Panc1 (cell line): ENCODE results near the gene GPR15. TPM values are rescaled to one million over a fixed set of nuclear protein-coding genes. Genes with fewer than 3 reads are reported as not detected.

Experiments used
- ATAC-seq: fragments of 200-7000 bp; cut with Tn5 transposase; 2 replicates; pipeline ENCODE4 v1.9.1; 2020; ENCODE audit warnings: mild to moderate bottlenecking, moderate library complexity
- BruUV-seq: library from RNA; stranded (reverse); fragments of 400-500 nt; replicated peaks from 2 replicates; lab custom pipeline; 2021; lab: Mats Ljungman, UMichigan
- CTCF ChIA-PET: fragments of 300-600 bp; sonication (Branson Sonifier 250); formaldehyde crosslinking; loops from one replicate; lab custom pipeline; 2022; ENCODE audit warnings: antibody characterized with exemption; lab: Charles Lee
- POLR2A ChIA-PET: fragments of 300-600 bp; sonication (Branson Sonifier 250); formaldehyde crosslinking; loops from one replicate; lab custom pipeline; 2022; ENCODE audit warnings: antibody characterized with exemption; lab: Charles Lee
- DNase-seq: peaks from one replicate; pipeline ENCODE4 v3.0.0-alpha.2; 2010; ENCODE audit warnings: low read depth, low spot score
- H3K27ac ChIP-seq: 2 replicates; pipeline ENCODE4 v1.5.1; 2011; ENCODE audit warnings: mild to moderate bottlenecking, low read length, inconsistent platforms
- H3K27me3 ChIP-seq: fragments of 200-500 bp; sonication (Bioruptor generic); 2 replicates; pipeline ENCODE4 v1.6.0; 2014; ENCODE audit warnings: low read length, inconsistent platforms; ENCODE audit not compliant: control insufficient read depth, insufficient read depth
- H3K36me3 ChIP-seq: fragments of 200-500 bp; sonication (Bioruptor generic); 2 replicates; pipeline ENCODE4 v1.5.1; 2014; ENCODE audit warnings: inconsistent platforms, mild to moderate bottlenecking, low read length, moderate library complexity; ENCODE audit not compliant: control insufficient read depth, insufficient read depth
- H3K4me1 ChIP-seq: 2 replicates; pipeline ENCODE4 v1.5.1; 2011; ENCODE audit warnings: inconsistent platforms, mild to moderate bottlenecking, low read length, moderate library complexity; ENCODE audit not compliant: control insufficient read depth, insufficient read depth
- H3K4me3 ChIP-seq, 2 experiments: 2 replicates each; pipeline ENCODE4 v1.5.1; 2011 to 2012; ENCODE audit warnings: low read depth in 2 of 2, low read length in 2 of 2, mild to moderate bottlenecking in 2 of 2, inconsistent platforms in 1 of 2, moderate library complexity in 1 of 2
- H3K9me3 ChIP-seq: fragments of 200-500 bp; sonication (Bioruptor generic); 2 replicates; pipeline ENCODE4 v1.5.1; 2014; ENCODE audit warnings: low read depth, mild to moderate bottlenecking, inconsistent platforms, low read length, moderate library complexity; ENCODE audit not compliant: control insufficient read depth, insufficient read depth
- POLR2AphosphoS5 ChIP-seq: IDR thresholded peaks from 2 replicates; pipeline ENCODE4 v1.6.1; 2012; ENCODE audit warnings: mild to moderate bottlenecking, low read depth, low read length, moderate library complexity
- SIN3A ChIP-seq: IDR thresholded peaks from 2 replicates; pipeline ENCODE4 v1.6.1; 2012; ENCODE audit warnings: low read depth, mild to moderate bottlenecking, low read length, moderate library complexity, borderline replicate concordance; ENCODE audit not compliant: insufficient read depth
- TCF7L2 ChIP-seq: IDR thresholded peaks from 2 replicates; pipeline ENCODE4 v1.6.1; 2011; ENCODE audit warnings: mild to moderate bottlenecking, low read depth, low read length, inconsistent platforms
- in situ Hi-C: cut with HindIII; loops from 2 replicates; pipeline ENCODE4 v1.10.0; 2016; ENCODE audit warnings: low sequenced_read_pairs, low pct_unique_long_range_greater_than_20kb
- intact Hi-C: fragments of 100-400 bp; cut with micrococcal nuclease; formaldehyde crosslinking; loops from one replicate; pipeline ENCODE4 v1.10.0; 2022; ENCODE audit not compliant: unreplicated experiment
- total RNA-seq: library from RNA; stranded (reverse); gene quantifications from one replicate; pipeline ENCODE4 v1.2.1, GENCODE V29; 2021; ENCODE audit not compliant: unreplicated experiment
- TF ChIP-seq, protein P1 (sequence below), 2 experiments: IDR thresholded peaks; 2 replicates each; pipeline ENCODE4 v1.6.1; 2011 to 2012; ENCODE audit warnings: low read depth in 2 of 2, control low read depth in 1 of 2, low read length in 1 of 2, mild to moderate bottlenecking in 1 of 2, moderate library complexity in 1 of 2; ENCODE audit not compliant: insufficient read depth in 1 of 2
- TF ChIP-seq, protein P2 (sequence below): fragments of 450-650 bp; IDR thresholded peaks from 2 replicates; pipeline ENCODE4 v1.5.1; 2017; ENCODE audit warnings: mild to moderate bottlenecking

GPR15 gene
- total RNA-seq, 1 experiment from 2014 or later = not detected

DNA sequence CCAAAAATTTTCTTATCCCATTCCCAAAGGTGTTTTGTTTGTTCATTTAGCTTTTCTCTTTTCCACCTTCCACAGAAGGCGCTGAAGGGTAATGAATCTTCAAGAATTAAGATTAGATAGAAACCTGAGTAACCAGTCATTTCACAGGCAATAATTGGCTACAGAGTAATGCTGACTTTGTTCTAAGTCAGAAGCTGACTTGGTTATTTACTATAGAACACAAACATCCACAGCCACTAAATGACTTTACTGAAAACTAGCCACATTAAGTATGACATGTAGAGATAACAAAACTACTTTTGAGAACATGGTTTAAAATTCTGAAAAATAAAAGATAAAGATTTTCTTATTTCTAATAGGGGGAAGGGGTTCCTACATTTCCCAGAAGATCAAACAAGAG lies 16.8 kb upstream of the GPR15 start:
- ChIA-PET POLR2A (no interaction called here), CTCF (no interaction called here)
- H3K4me1 ChIP-seq = no peaks in the 10 kb centered on the region
- TF ChIP-seq, protein P1, sequence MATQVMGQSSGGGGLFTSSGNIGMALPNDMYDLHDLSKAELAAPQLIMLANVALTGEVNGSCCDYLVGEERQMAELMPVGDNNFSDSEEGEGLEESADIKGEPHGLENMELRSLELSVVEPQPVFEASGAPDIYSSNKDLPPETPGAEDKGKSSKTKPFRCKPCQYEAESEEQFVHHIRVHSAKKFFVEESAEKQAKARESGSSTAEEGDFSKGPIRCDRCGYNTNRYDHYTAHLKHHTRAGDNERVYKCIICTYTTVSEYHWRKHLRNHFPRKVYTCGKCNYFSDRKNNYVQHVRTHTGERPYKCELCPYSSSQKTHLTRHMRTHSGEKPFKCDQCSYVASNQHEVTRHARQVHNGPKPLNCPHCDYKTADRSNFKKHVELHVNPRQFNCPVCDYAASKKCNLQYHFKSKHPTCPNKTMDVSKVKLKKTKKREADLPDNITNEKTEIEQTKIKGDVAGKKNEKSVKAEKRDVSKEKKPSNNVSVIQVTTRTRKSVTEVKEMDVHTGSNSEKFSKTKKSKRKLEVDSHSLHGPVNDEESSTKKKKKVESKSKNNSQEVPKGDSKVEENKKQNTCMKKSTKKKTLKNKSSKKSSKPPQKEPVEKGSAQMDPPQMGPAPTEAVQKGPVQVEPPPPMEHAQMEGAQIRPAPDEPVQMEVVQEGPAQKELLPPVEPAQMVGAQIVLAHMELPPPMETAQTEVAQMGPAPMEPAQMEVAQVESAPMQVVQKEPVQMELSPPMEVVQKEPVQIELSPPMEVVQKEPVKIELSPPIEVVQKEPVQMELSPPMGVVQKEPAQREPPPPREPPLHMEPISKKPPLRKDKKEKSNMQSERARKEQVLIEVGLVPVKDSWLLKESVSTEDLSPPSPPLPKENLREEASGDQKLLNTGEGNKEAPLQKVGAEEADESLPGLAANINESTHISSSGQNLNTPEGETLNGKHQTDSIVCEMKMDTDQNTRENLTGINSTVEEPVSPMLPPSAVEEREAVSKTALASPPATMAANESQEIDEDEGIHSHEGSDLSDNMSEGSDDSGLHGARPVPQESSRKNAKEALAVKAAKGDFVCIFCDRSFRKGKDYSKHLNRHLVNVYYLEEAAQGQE (IDR thresholded peaks at IDR 0.05; ENCODE audit: insufficient read depth in 1 of 2, low read depth in 2 of 2, low read length in 1 of 2) = no peak
- TF ChIP-seq POLR2AphosphoS5 (no peak), SIN3A (no peak), TCF7L2 (no peak)
- TF ChIP-seq, protein P2, sequence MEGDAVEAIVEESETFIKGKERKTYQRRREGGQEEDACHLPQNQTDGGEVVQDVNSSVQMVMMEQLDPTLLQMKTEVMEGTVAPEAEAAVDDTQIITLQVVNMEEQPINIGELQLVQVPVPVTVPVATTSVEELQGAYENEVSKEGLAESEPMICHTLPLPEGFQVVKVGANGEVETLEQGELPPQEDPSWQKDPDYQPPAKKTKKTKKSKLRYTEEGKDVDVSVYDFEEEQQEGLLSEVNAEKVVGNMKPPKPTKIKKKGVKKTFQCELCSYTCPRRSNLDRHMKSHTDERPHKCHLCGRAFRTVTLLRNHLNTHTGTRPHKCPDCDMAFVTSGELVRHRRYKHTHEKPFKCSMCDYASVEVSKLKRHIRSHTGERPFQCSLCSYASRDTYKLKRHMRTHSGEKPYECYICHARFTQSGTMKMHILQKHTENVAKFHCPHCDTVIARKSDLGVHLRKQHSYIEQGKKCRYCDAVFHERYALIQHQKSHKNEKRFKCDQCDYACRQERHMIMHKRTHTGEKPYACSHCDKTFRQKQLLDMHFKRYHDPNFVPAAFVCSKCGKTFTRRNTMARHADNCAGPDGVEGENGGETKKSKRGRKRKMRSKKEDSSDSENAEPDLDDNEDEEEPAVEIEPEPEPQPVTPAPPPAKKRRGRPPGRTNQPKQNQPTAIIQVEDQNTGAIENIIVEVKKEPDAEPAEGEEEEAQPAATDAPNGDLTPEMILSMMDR = no peak
- no TSS peak for BruUV-seq
- H3K27me3 ChIP-seq = no peaks in the 10 kb centered on the region
- H3K27ac ChIP-seq = no peak overlapping the region
- in situ Hi-C loops = no loop called here
- H3K36me3 ChIP-seq = peaks cover 36% of the 10 kb centered on the region
- intact Hi-C loops = no loop called here
- H3K4me3 ChIP-seq = no peak overlapping the region
- no peak for ATAC-seq
- no peaks in the 10 kb centered on the region for H3K9me3 ChIP-seq
- DNase-seq = no peak

DNA sequence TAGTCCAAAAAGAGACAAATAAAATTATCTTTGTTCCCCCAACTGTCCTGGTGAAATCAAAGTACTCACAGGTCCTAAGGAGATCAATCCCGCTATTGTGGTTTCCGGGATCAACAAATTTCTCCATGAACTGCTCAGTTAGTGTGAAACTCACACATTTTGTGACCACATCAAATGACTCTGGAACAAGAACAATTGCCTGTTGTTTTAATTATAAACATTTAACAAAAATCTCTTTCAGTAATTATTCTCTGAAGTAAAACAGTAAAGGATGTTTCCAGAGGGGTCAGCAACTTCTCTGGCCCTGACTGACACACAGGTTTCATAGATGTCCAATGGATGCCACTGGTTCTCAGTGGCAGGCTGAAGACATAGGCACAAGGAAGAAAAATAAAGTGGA lies 13.0 kb upstream of the GPR15 start:
- DNase-seq (no peak), ATAC-seq (no peak)
- Histone ChIP-seq H3K9me3 (no peaks in the 10 kb centered on the region), H3K27me3 (no peaks in the 10 kb centered on the region), H3K4me1 (peaks cover 13% of the 10 kb centered on the region), H3K36me3 (peaks cover 60% of the 10 kb centered on the region), H3K27ac (no peak overlapping the region), H3K4me3 (no peak overlapping the region)
- intact Hi-C loops (no loop called here), in situ Hi-C loops (no loop called here)
- POLR2A ChIA-PET = no interaction called here
- BruUV-seq = no TSS peak
- TF ChIP-seq, protein P2 = no peak
- TF ChIP-seq POLR2AphosphoS5 (no peak), SIN3A (no peak), TCF7L2 (no peak)
- TF ChIP-seq, protein P1 (IDR thresholded peaks at IDR 0.05; ENCODE audit: insufficient read depth in 1 of 2, low read depth in 2 of 2, low read length in 1 of 2) = no peak
- CTCF ChIA-PET = no interaction called here
